ENCODE results near the gene DBF4B.
"Not testable (repeated sequence)": the region's sequence is repeated elsewhere in the genome, so short reads cannot be mapped to it uniquely, and the experiment has no call there.

The DBF4B gene

GRCh38 chr17:44687756-44688155 is 20.7 kb upstream of the DBF4B start:
- no peaks in the 10 kb centered on the region for H3K27me3 ChIP-seq (ENCODE audit: control insufficient read depth in 2 of 2, insufficient read depth in 2 of 2, low read length in 2 of 2)
- H3K27ac ChIP-seq (ENCODE audit: low read depth in 2 of 2, low read length in 2 of 2): no peak overlapping the region
- H3K36me3 ChIP-seq (ENCODE audit: control insufficient read depth in 2 of 2, insufficient read depth in 2 of 2, low read length in 2 of 2): peaks cover 6 to 16% of the 10 kb centered on the region in 2 donors
- peaks cover 10 to 12% of the 10 kb centered on the region in 2 donors for H3K4me1 ChIP-seq (ENCODE audit: control insufficient read depth in 2 of 2, insufficient read depth in 2 of 2, low read length in 2 of 2)
- no peaks in the 10 kb centered on the region for H3K9me3 ChIP-seq (ENCODE audit: control insufficient read depth in 2 of 2, low read length in 2 of 2)
- H3K4me3 ChIP-seq (ENCODE audit: low read length in 2 of 2): no peak overlapping the region
- H3K9ac ChIP-seq (ENCODE audit: low read depth in 1 of 2, low read length in 2 of 2): no peak overlapping the region

GRCh38 chr17:44688200-44688599 is 20.3 kb upstream of the DBF4B start:
- peaks cover 4 to 12% of the 10 kb centered on the region in 2 donors for H3K36me3 ChIP-seq (ENCODE audit: control insufficient read depth in 2 of 2, insufficient read depth in 2 of 2, low read length in 2 of 2)
- no peaks in the 10 kb centered on the region for H3K9me3 ChIP-seq (ENCODE audit: control insufficient read depth in 2 of 2, low read length in 2 of 2)
- peaks cover 10 to 12% of the 10 kb centered on the region in 2 donors for H3K4me1 ChIP-seq (ENCODE audit: control insufficient read depth in 2 of 2, insufficient read depth in 2 of 2, low read length in 2 of 2)
- no peak overlapping the region for H3K9ac ChIP-seq (ENCODE audit: low read depth in 1 of 2, low read length in 2 of 2)
- no peaks in the 10 kb centered on the region for H3K27me3 ChIP-seq (ENCODE audit: control insufficient read depth in 2 of 2, insufficient read depth in 2 of 2, low read length in 2 of 2)
- peak overlapping the region in 1 of 2 donors; percentile 99 for H3K4me3 ChIP-seq (ENCODE audit: low read length in 2 of 2)
- no peak overlapping the region for H3K27ac ChIP-seq (ENCODE audit: low read depth in 2 of 2, low read length in 2 of 2)

- H3K27ac ChIP-seq (ENCODE audit: low read depth in 2 of 2, low read length in 2 of 2): peak overlapping the region in 1 of 2 donors; percentile 82
- H3K9me3 ChIP-seq (ENCODE audit: control insufficient read depth in 2 of 2, low read length in 2 of 2): no peaks in the 10 kb centered on the region
- peak overlapping the region; percentile 71 to 99 for H3K4me3 ChIP-seq (ENCODE audit: low read length in 2 of 2)
- peaks cover 0 to 7% of the 10 kb centered on the region in 2 donors for H3K36me3 ChIP-seq (ENCODE audit: control insufficient read depth in 2 of 2, insufficient read depth in 2 of 2, low read length in 2 of 2)
- H3K27me3 ChIP-seq (ENCODE audit: control insufficient read depth in 2 of 2, insufficient read depth in 2 of 2, low read length in 2 of 2): no peaks in the 10 kb centered on the region
- peaks cover 10 to 12% of the 10 kb centered on the region in 2 donors for H3K4me1 ChIP-seq (ENCODE audit: control insufficient read depth in 2 of 2, insufficient read depth in 2 of 2, low read length in 2 of 2)
- H3K9ac ChIP-seq (ENCODE audit: low read depth in 1 of 2, low read length in 2 of 2): peak overlapping the region; percentile 74 to 92
Measured at GRCh38 chr17:44688675-44689476, 19.6 kb upstream of the DBF4B start.

- Histone ChIP-seq H3K27me3 (ENCODE audit: control insufficient read depth in 2 of 2, insufficient read depth in 2 of 2, low read length in 2 of 2) (no peaks in the 10 kb centered on the region), H3K27ac (ENCODE audit: low read depth in 2 of 2, low read length in 2 of 2) (peak within 1 kb of the TSS; percentile 63 to 82), H3K9ac (ENCODE audit: low read depth in 1 of 2, low read length in 2 of 2) (peak within 1 kb of the TSS; percentile 74 to 92), H3K36me3 (ENCODE audit: control insufficient read depth in 2 of 2, insufficient read depth in 2 of 2, low read length in 2 of 2) (peaks cover 0 to 5% of the 10 kb centered on the region in 2 donors), H3K4me1 (ENCODE audit: control insufficient read depth in 2 of 2, insufficient read depth in 2 of 2, low read length in 2 of 2) (peaks cover 10 to 12% of the 10 kb centered on the region in 2 donors), H3K4me3 (ENCODE audit: low read length in 2 of 2) (peak within 1 kb of the TSS; percentile 71 to 99), H3K9me3 (ENCODE audit: control insufficient read depth in 2 of 2, low read length in 2 of 2) (no peaks in the 10 kb centered on the region)
Measured at GRCh38 chr17:44689477-44690217, 18.8 kb upstream of the DBF4B start, which contains the start of gene CCDC43. TSS of gene CCDC43 (minus strand) at chr17:44689776. CDS start at chr17:44689753, 23 bp downstream.

- not testable (repeated sequence) for H3K27me3 ChIP-seq (ENCODE audit: control insufficient read depth in 2 of 2, insufficient read depth in 2 of 2, low read length in 2 of 2); H3K9me3 ChIP-seq (ENCODE audit: control insufficient read depth in 2 of 2, low read length in 2 of 2); H3K36me3 ChIP-seq (ENCODE audit: control insufficient read depth in 2 of 2, insufficient read depth in 2 of 2, low read length in 2 of 2); H3K9ac ChIP-seq (ENCODE audit: low read depth in 1 of 2, low read length in 2 of 2); H3K4me3 ChIP-seq (ENCODE audit: low read length in 2 of 2); H3K27ac ChIP-seq (ENCODE audit: low read depth in 2 of 2, low read length in 2 of 2)
- peaks cover 10 to 12% of the 10 kb centered on the region in 2 donors for H3K4me1 ChIP-seq (ENCODE audit: control insufficient read depth in 2 of 2, insufficient read depth in 2 of 2, low read length in 2 of 2)
Measured at GRCh38 chr17:44690746-44691306, 17.6 kb upstream of the DBF4B start.

- Histone ChIP-seq H3K4me3 (ENCODE audit: low read length in 2 of 2) (no peak overlapping the region), H3K4me1 (ENCODE audit: control insufficient read depth in 2 of 2, insufficient read depth in 2 of 2, low read length in 2 of 2) (peaks cover 9 to 11% of the 10 kb centered on the region in 2 donors), H3K9me3 (ENCODE audit: control insufficient read depth in 2 of 2, low read length in 2 of 2) (no peaks in the 10 kb centered on the region), H3K27ac (ENCODE audit: low read depth in 2 of 2, low read length in 2 of 2) (no peak overlapping the region), H3K27me3 (ENCODE audit: control insufficient read depth in 2 of 2, insufficient read depth in 2 of 2, low read length in 2 of 2) (no peaks in the 10 kb centered on the region), H3K36me3 (ENCODE audit: control insufficient read depth in 2 of 2, insufficient read depth in 2 of 2, low read length in 2 of 2) (no peaks in the 10 kb centered on the region), H3K9ac (ENCODE audit: low read depth in 1 of 2, low read length in 2 of 2) (no peak overlapping the region)
Measured at GRCh38 chr17:44693609-44694008, 14.9 kb upstream of the DBF4B start.

- not testable (repeated sequence) for H3K4me1 ChIP-seq (ENCODE audit: control insufficient read depth in 2 of 2, insufficient read depth in 2 of 2, low read length in 2 of 2); H3K9ac ChIP-seq (ENCODE audit: low read depth in 1 of 2, low read length in 2 of 2); H3K36me3 ChIP-seq (ENCODE audit: control insufficient read depth in 2 of 2, insufficient read depth in 2 of 2, low read length in 2 of 2); H3K9me3 ChIP-seq (ENCODE audit: control insufficient read depth in 2 of 2, low read length in 2 of 2); H3K27me3 ChIP-seq (ENCODE audit: control insufficient read depth in 2 of 2, insufficient read depth in 2 of 2, low read length in 2 of 2); H3K4me3 ChIP-seq (ENCODE audit: low read length in 2 of 2); H3K27ac ChIP-seq (ENCODE audit: low read depth in 2 of 2, low read length in 2 of 2)
Measured at GRCh38 chr17:44700288-44700687, 8.2 kb upstream of the DBF4B start.

- no peaks in the 10 kb centered on the region for H3K9me3 ChIP-seq (ENCODE audit: control insufficient read depth in 2 of 2, low read length in 2 of 2)
- H3K4me1 ChIP-seq (ENCODE audit: control insufficient read depth in 2 of 2, insufficient read depth in 2 of 2, low read length in 2 of 2): peaks cover 9 to 12% of the 10 kb centered on the region in 2 donors
- H3K36me3 ChIP-seq (ENCODE audit: control insufficient read depth in 2 of 2, insufficient read depth in 2 of 2, low read length in 2 of 2): no peaks in the 10 kb centered on the region
- no peaks in the 10 kb centered on the region for H3K27me3 ChIP-seq (ENCODE audit: control insufficient read depth in 2 of 2, insufficient read depth in 2 of 2, low read length in 2 of 2)
- peak overlapping the region in 1 of 2 donors; percentile 66 for H3K27ac ChIP-seq (ENCODE audit: low read depth in 2 of 2, low read length in 2 of 2)
- H3K9ac ChIP-seq (ENCODE audit: low read depth in 1 of 2, low read length in 2 of 2): peak overlapping the region; percentile 67 to 87
- peak overlapping the region; percentile 95 to 96 for H3K4me3 ChIP-seq (ENCODE audit: low read length in 2 of 2)
Measured at GRCh38 chr17:44707755-44708400, 587 bp upstream of the DBF4B start.

GRCh38 chr17:44719444-44719843 is 11.0 kb downstream of the DBF4B start:
- no peaks in the 10 kb centered on the region for H3K36me3 ChIP-seq (ENCODE audit: control insufficient read depth in 2 of 2, insufficient read depth in 2 of 2, low read length in 2 of 2)
- H3K9me3 ChIP-seq (ENCODE audit: control insufficient read depth in 2 of 2, low read length in 2 of 2): no peaks in the 10 kb centered on the region
- no peak overlapping the region for H3K9ac ChIP-seq (ENCODE audit: low read depth in 1 of 2, low read length in 2 of 2)
- no peaks in the 10 kb centered on the region for H3K4me1 ChIP-seq (ENCODE audit: control insufficient read depth in 2 of 2, insufficient read depth in 2 of 2, low read length in 2 of 2)
- H3K27ac ChIP-seq (ENCODE audit: low read depth in 2 of 2, low read length in 2 of 2): no peak overlapping the region
- H3K4me3 ChIP-seq (ENCODE audit: low read length in 2 of 2): no peak overlapping the region
- no peaks in the 10 kb centered on the region for H3K27me3 ChIP-seq (ENCODE audit: control insufficient read depth in 2 of 2, insufficient read depth in 2 of 2, low read length in 2 of 2)
